WTC11 (cell line): ENCODE results near the gene ANTXR1. TPM values are rescaled to one million over a fixed set of nuclear protein-coding genes. Genes with fewer than 3 reads are reported as not detected.

ENCODE experiments used
- ATAC-seq: fragments of 200-7000 bp; cut with Tn5 transposase; 2 replicates; pipeline ENCODE4 v1.10.0; 2021; ENCODE audit warnings: mild to moderate bottlenecking, moderate library complexity
- CTCF ChIA-PET: fragments of 300-600 bp; sonication (Branson Sonifier 250); formaldehyde crosslinking; loops from one replicate; lab custom pipeline; 2021; ENCODE audit warnings: antibody characterized with exemption; lab: Charles Lee
- POLR2A ChIA-PET: fragments of 350-600 bp; sonication (Branson Sonifier 250); formaldehyde crosslinking; loops from one replicate; lab custom pipeline; 2021; ENCODE audit warnings: antibody characterized with exemption; lab: Charles Lee
- DNase-seq: peaks from one replicate; pipeline ENCODE4 v3.0.0; 2021; ENCODE audit warnings: low spot score
- H3K27ac Mint-ChIP-seq: 2 replicates; pipeline ENCODE4 v1.8.0; 2021; ENCODE audit warnings: mixed read lengths
- H3K27me3 Mint-ChIP-seq: 2 replicates; pipeline ENCODE4 v1.8.0; 2021; ENCODE audit warnings: low read depth, mild to moderate bottlenecking, moderate library complexity, mixed read lengths
- H3K36me3 Mint-ChIP-seq: 2 replicates; pipeline ENCODE4 v1.8.0; 2021; ENCODE audit warnings: mixed read lengths
- H3K4me1 Mint-ChIP-seq: 2 replicates; pipeline ENCODE4 v1.8.0; 2022; ENCODE audit warnings: mixed read lengths
- H3K4me3 Mint-ChIP-seq: 2 replicates; pipeline ENCODE4 v1.8.0; 2021; ENCODE audit warnings: mild to moderate bottlenecking, moderate library complexity, mixed read lengths
- H3K9me3 Mint-ChIP-seq: 2 replicates; pipeline ENCODE4 v1.8.0; 2021; ENCODE audit warnings: mixed read lengths
- GRHL2 ChIP-seq: fragments of 250-450 bp; sonication (Bioruptor Pico); IDR thresholded peaks from 2 replicates; pipeline ENCODE4 v1.8.0; 2022; ENCODE audit warnings: mild to moderate bottlenecking, moderate library complexity; ENCODE audit not compliant: insufficient replicate concordance, severe bottlenecking
- JUN ChIP-seq: sonication (generic); formaldehyde crosslinking; IDR thresholded peaks from 2 replicates; pipeline ENCODE4 v1.8.0; 2023; ENCODE audit warnings: mild to moderate bottlenecking, missing genetic modification reagents
- NFATC4 ChIP-seq: fragments of 250-450 bp; sonication (Bioruptor Pico); IDR thresholded peaks from 2 replicates; pipeline ENCODE4 v1.9.0; 2021; ENCODE audit warnings: mild to moderate bottlenecking
- NFE2L1 ChIP-seq: sonication (generic); formaldehyde crosslinking; IDR thresholded peaks from 2 replicates; pipeline ENCODE4 v1.8.1; 2023; ENCODE audit warnings: missing genetic modification reagents
- NFYB ChIP-seq: sonication (generic); formaldehyde crosslinking; conservative IDR thresholded peaks from 2 replicates; pipeline ENCODE4 v1.8.0; 2022; ENCODE audit warnings: low read depth, missing genetic modification reagents
- NR2C2 ChIP-seq: sonication (generic); formaldehyde crosslinking; IDR thresholded peaks from 2 replicates; pipeline ENCODE4 v1.8.0; 2022; ENCODE audit warnings: mild to moderate bottlenecking, missing genetic modification reagents
- TP53 ChIP-seq: sonication (generic); formaldehyde crosslinking; IDR thresholded peaks from 2 replicates; pipeline ENCODE4 v1.8.1; 2023; ENCODE audit warnings: mild to moderate bottlenecking, missing genetic modification reagents
- ZNF121 ChIP-seq: sonication (generic); formaldehyde crosslinking; IDR thresholded peaks from 2 replicates; pipeline ENCODE4 v1.8.0; 2023; ENCODE audit warnings: missing genetic modification reagents
- ZNF232 ChIP-seq: sonication (generic); formaldehyde crosslinking; IDR thresholded peaks from 2 replicates; pipeline ENCODE4 v1.8.0; 2022; ENCODE audit warnings: mild to moderate bottlenecking, missing genetic modification reagents
- ZNF317 ChIP-seq: sonication (generic); formaldehyde crosslinking; IDR thresholded peaks from 2 replicates; pipeline ENCODE4 v1.8.1; 2023; ENCODE audit warnings: low read depth, mild to moderate bottlenecking, moderate library complexity, missing genetic modification reagents, borderline replicate concordance
- total RNA-seq: library from RNA; stranded (reverse); gene quantifications from 3 replicates; pipeline ENCODE4 v1.2.3, GENCODE V29; 2021
- TF ChIP-seq, protein P1 (sequence below): fragments of 250-450 bp; sonication (Bioruptor Pico); conservative IDR thresholded peaks from 2 replicates; pipeline ENCODE4 v1.9.0; 2021; ENCODE audit warnings: mild to moderate bottlenecking
- TF ChIP-seq, protein P2 (sequence below): sonication (generic); formaldehyde crosslinking; IDR thresholded peaks from 2 replicates; pipeline ENCODE4 v1.8.1; 2023; ENCODE audit warnings: mild to moderate bottlenecking, missing genetic modification reagents, borderline replicate concordance
- TF ChIP-seq, protein P3 (sequence below): sonication (generic); formaldehyde crosslinking; IDR thresholded peaks from 2 replicates; pipeline ENCODE4 v1.8.0; 2022; ENCODE audit warnings: mild to moderate bottlenecking, missing genetic modification reagents
- TF ChIP-seq, protein P4 (sequence below): sonication (generic); formaldehyde crosslinking; conservative IDR thresholded peaks from 2 replicates; pipeline ENCODE4 v1.8.1; 2022; ENCODE audit warnings: mild to moderate bottlenecking, missing genetic modification reagents
- TF ChIP-seq, protein P5 (sequence below): sonication (generic); formaldehyde crosslinking; IDR thresholded peaks from 2 replicates; pipeline ENCODE4 v1.8.1; 2023; ENCODE audit warnings: mild to moderate bottlenecking, missing genetic modification reagents
- TF ChIP-seq, protein P6 (sequence below): sonication (generic); formaldehyde crosslinking; IDR thresholded peaks from 2 replicates; pipeline ENCODE4 v1.8.1; 2022; ENCODE audit warnings: mild to moderate bottlenecking, missing genetic modification reagents, moderate library complexity, borderline replicate concordance

Gene ANTXR1
- total RNA-seq, 1 experiment from 2014 or later: 30.0 TPM

DNA sequence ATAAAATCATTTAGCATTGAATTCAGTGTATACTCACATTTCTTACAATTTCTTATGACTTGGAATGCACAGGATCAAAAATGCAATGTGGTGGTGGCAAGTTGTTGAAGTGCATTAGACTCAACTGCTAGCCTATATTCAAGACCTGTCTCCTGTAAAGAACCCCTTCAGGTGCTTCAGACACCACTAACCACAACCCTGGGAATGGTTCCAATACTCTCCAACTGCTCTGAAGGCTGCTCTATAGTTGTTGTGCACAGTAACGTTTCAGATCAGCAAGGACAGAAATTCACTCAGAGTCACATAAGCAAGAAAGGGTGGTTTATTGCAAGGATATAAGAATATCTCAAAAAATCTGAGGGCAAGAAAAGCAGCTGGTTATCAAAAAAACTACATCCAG is 32.0 kb upstream of the ANTXR1 start (continued):
- TF ChIP-seq, protein P1, sequence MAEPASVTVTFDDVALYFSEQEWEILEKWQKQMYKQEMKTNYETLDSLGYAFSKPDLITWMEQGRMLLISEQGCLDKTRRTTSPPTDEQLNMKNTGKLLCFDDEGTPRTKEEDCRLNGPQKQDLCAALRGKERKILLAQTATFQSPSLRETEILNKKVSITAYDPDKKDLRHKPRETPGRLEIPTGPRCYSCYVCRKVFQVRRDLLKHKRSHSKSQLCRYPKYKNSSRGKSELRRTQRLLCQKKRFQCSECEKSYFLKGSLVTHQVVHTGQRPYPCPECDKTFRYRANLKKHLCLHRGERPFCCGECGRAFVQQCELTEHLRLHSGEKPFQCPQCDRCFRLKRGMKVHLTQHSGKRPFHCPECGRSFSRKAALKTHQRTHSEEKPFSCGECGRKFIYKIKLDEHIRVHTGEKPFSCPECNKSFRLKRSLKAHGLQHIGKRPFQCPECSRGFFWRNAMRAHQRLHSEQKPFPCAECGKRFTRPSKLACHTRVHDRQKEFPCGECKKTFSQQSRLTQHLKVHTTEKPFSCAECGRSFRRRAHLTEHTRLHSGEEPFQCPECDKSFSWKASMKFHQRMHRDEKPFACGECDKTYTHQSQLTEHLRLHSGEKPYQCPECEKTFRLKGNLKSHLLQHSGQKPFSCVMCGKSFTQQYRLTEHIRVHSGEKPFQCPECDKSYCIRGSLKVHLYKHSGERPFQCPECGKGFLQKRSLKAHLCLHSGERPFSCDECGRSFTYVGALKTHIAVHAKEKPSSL (CRISPR knock-in tag): no peak
- TF ChIP-seq, protein P2, sequence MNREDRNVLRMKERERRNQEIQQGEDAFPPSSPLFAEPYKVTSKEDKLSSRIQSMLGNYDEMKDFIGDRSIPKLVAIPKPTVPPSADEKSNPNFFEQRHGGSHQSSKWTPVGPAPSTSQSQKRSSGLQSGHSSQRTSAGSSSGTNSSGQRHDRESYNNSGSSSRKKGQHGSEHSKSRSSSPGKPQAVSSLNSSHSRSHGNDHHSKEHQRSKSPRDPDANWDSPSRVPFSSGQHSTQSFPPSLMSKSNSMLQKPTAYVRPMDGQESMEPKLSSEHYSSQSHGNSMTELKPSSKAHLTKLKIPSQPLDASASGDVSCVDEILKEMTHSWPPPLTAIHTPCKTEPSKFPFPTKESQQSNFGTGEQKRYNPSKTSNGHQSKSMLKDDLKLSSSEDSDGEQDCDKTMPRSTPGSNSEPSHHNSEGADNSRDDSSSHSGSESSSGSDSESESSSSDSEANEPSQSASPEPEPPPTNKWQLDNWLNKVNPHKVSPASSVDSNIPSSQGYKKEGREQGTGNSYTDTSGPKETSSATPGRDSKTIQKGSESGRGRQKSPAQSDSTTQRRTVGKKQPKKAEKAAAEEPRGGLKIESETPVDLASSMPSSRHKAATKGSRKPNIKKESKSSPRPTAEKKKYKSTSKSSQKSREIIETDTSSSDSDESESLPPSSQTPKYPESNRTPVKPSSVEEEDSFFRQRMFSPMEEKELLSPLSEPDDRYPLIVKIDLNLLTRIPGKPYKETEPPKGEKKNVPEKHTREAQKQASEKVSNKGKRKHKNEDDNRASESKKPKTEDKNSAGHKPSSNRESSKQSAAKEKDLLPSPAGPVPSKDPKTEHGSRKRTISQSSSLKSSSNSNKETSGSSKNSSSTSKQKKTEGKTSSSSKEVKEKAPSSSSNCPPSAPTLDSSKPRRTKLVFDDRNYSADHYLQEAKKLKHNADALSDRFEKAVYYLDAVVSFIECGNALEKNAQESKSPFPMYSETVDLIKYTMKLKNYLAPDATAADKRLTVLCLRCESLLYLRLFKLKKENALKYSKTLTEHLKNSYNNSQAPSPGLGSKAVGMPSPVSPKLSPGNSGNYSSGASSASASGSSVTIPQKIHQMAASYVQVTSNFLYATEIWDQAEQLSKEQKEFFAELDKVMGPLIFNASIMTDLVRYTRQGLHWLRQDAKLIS: no peak

DNA sequence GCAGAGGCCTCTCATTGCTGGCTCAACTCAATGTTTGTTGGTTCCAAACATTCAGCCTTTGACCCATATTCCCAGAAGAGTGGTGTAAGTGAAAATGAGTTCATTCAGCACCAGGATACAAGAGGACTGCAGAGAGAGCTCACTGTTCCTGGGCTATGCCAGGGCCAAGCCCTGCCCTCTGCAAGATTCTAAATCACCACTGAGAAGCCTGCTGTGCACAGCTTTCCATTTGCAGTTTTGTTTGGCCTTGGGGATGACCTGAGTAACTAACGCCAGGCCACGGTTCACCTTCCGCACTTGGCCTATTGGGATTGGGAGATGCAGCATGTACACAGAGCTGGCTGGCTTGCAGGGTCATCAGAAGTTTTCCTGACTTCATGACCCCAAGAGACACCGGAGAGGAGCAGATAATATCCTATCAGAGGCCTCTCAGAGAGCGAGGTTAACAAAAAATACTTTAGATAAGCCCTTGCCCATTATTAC is 25.9 kb upstream of the ANTXR1 start:
- Mint-ChIP-seq H3K36me3 (no peaks in the 10 kb centered on the region), H3K27me3 (no peaks in the 10 kb centered on the region), H3K9me3 (no peaks in the 10 kb centered on the region)
- POLR2A ChIA-PET: no interaction called here
- TF ChIP-seq, protein P1 (CRISPR knock-in tag): no peak
- TF ChIP-seq NFYB: no peak
- no peak for TF ChIP-seq NR2C2 (CRISPR knock-in tag)
- TF ChIP-seq, protein P3, sequence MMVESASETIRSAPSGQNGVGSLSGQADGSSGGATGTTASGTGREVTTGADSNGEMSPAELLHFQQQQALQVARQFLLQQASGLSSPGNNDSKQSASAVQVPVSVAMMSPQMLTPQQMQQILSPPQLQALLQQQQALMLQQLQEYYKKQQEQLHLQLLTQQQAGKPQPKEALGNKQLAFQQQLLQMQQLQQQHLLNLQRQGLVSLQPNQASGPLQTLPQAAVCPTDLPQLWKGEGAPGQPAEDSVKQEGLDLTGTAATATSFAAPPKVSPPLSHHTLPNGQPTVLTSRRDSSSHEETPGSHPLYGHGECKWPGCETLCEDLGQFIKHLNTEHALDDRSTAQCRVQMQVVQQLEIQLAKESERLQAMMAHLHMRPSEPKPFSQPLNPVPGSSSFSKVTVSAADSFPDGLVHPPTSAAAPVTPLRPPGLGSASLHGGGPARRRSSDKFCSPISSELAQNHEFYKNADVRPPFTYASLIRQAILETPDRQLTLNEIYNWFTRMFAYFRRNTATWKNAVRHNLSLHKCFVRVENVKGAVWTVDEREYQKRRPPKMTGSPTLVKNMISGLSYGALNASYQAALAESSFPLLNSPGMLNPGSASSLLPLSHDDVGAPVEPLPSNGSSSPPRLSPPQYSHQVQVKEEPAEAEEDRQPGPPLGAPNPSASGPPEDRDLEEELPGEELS (CRISPR knock-in tag): no peak
- no peak for TF ChIP-seq GRHL2 (CRISPR knock-in tag)
- TF ChIP-seq, protein P4, sequence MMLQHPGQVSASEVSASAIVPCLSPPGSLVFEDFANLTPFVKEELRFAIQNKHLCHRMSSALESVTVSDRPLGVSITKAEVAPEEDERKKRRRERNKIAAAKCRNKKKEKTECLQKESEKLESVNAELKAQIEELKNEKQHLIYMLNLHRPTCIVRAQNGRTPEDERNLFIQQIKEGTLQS (CRISPR knock-in tag): no peak
- TF ChIP-seq JUN (CRISPR knock-in tag): no peak
- TF ChIP-seq ZNF232 (CRISPR knock-in tag): no peak
- no peak for TF ChIP-seq ZNF317 (CRISPR knock-in tag)
- TF ChIP-seq, protein P5, sequence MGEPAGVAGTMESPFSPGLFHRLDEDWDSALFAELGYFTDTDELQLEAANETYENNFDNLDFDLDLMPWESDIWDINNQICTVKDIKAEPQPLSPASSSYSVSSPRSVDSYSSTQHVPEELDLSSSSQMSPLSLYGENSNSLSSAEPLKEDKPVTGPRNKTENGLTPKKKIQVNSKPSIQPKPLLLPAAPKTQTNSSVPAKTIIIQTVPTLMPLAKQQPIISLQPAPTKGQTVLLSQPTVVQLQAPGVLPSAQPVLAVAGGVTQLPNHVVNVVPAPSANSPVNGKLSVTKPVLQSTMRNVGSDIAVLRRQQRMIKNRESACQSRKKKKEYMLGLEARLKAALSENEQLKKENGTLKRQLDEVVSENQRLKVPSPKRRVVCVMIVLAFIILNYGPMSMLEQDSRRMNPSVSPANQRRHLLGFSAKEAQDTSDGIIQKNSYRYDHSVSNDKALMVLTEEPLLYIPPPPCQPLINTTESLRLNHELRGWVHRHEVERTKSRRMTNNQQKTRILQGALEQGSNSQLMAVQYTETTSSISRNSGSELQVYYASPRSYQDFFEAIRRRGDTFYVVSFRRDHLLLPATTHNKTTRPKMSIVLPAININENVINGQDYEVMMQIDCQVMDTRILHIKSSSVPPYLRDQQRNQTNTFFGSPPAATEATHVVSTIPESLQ (CRISPR knock-in tag): no peak
- no peak for TF ChIP-seq NFATC4 (CRISPR knock-in tag)
- TF ChIP-seq NFE2L1 (CRISPR knock-in tag): no peak
- TF ChIP-seq TP53 (CRISPR knock-in tag): no peak
- TF ChIP-seq, protein P6, sequence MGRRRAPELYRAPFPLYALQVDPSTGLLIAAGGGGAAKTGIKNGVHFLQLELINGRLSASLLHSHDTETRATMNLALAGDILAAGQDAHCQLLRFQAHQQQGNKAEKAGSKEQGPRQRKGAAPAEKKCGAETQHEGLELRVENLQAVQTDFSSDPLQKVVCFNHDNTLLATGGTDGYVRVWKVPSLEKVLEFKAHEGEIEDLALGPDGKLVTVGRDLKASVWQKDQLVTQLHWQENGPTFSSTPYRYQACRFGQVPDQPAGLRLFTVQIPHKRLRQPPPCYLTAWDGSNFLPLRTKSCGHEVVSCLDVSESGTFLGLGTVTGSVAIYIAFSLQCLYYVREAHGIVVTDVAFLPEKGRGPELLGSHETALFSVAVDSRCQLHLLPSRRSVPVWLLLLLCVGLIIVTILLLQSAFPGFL: no peak
- TF ChIP-seq ZNF121 (CRISPR knock-in tag): no peak
- TF ChIP-seq, protein P2: no peak
- TF ChIP-seq, all 79 proteins: peak for 0
- no peak overlapping the region for H3K27ac Mint-ChIP-seq
- ATAC-seq (no peak), DNase-seq (no peak)
- CTCF ChIA-PET: no interaction called here
- no peak overlapping the region for H3K4me3 Mint-ChIP-seq
- no peaks in the 10 kb centered on the region for H3K4me1 Mint-ChIP-seq
